GM10248 (cell line): ENCODE results near the gene GTF3C2.
"Not testable (repeated sequence)": the region's sequence is repeated elsewhere in the genome, so short reads cannot be mapped to it uniquely, and the experiment has no call there.

Source experiments
- CTCF ChIA-PET: fragments of 300-600 bp; sonication (Branson Sonifier 250); formaldehyde crosslinking; extraction: SDS; loops from one replicate; lab custom pipeline; 2021; ENCODE audit warnings: antibody characterized with exemption; lab: Yijun Ruan, JAX
- POLR2A ChIA-PET: fragments of 350-650 bp; sonication (Branson Sonifier 250); formaldehyde crosslinking; extraction: SDS; loops from one replicate; lab custom pipeline; 2020; ENCODE audit warnings: antibody characterized with exemption; lab: Yijun Ruan, JAX
- DNase-seq: peaks from one replicate; pipeline ENCODE4 v3.0.0; 2012; ENCODE audit errors: extremely low spot score
- TF ChIP-seq, protein P1 (sequence below): IDR thresholded peaks from 2 replicates; pipeline ENCODE4 v1.5.1; 2012; ENCODE audit warnings: mild to moderate bottlenecking, low read depth; ENCODE audit errors: extremely low read depth, missing control alignments, control extremely low read depth

The GTF3C2 gene

DNA sequence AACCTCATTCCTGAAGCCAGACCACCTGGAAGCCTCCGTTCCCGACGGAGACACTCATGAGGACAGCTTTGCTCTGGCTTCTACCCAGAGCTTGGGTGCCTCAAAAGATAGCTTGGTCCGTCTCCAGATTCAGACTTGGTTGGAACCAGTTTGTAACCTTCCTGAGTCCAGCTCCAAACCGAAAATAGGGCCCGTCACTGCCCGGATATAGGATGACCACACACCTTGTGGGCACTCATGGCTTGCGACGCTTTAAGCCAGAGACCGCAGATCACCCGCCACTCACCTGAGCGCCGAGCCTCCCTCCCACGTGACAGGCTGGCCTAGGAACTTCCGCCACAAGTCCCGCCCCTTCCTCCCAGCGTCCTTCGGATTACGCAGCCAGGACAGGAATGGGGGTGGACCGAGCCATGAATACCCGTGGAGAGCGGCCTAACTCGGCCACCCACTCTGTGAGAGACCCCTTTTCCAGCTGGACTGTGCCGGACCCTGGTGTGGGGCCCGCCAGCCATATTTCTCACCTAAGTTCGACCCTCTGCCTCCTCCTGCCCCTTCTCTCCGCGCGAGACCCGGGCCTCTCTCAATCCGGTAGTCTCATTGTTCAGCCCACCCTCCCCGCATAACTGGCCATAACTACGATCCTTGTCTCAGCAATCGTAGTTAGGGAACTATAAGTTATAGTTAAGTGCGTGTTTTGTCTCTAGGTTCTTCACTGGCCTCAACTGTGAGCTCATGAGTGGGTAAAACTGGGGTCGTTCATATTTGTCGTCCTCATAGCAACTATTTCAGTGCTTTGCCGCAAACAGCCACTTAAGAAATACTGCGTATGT is 33.6 kb downstream of the GTF3C2 start, which contains the start of gene MPV17:
TSS of gene MPV17 (minus strand) at position 332 of the 830 bp plus-strand sequence. CDS start 580 bp downstream, outside the sequence.
- TF ChIP-seq, protein P1, sequence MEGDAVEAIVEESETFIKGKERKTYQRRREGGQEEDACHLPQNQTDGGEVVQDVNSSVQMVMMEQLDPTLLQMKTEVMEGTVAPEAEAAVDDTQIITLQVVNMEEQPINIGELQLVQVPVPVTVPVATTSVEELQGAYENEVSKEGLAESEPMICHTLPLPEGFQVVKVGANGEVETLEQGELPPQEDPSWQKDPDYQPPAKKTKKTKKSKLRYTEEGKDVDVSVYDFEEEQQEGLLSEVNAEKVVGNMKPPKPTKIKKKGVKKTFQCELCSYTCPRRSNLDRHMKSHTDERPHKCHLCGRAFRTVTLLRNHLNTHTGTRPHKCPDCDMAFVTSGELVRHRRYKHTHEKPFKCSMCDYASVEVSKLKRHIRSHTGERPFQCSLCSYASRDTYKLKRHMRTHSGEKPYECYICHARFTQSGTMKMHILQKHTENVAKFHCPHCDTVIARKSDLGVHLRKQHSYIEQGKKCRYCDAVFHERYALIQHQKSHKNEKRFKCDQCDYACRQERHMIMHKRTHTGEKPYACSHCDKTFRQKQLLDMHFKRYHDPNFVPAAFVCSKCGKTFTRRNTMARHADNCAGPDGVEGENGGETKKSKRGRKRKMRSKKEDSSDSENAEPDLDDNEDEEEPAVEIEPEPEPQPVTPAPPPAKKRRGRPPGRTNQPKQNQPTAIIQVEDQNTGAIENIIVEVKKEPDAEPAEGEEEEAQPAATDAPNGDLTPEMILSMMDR = no peak
- CTCF ChIA-PET = interaction anchor here (0.8 to 5.0 kb wide), 8 partner anchors 9 to 361 kb away, joined by 3 to 33 read pairs (median 5); no protein-coding TSS in a partner anchor
- peak; percentile 96 for DNase-seq
- POLR2A ChIA-PET = interaction anchor here (1.1 kb wide), 1 partner anchor 272 kb away, joined by 3 read pairs; the partner anchor contains the start of gene AGBL5

DNA sequence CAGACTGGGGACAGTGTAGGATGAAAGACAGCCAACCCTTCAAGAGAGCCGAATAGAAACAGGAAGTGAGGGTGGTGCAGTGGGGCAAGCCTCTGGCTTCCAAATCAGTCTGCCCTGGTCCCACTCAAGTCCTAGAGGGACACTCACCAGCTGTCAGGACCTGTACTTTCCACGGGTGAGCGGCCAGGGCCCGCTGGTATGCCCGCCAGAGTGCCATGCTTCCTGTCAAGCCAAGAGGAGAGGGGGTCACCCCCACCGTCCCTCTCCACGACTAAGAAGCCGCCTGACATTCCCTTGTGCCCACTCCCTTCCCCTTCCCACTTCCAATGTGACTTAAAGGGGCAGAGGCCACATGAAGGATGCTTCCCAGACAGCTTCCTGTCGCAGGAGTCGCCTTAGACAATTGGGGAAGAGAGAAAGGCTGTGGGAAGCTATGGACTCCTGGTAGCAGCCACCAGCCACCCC is 34.2 kb downstream of the GTF3C2 start:
- ChIA-PET POLR2A (interaction anchor here (1.1 kb wide), 1 partner anchor 271 kb away, joined by 3 read pairs; the partner anchor contains the start of gene AGBL5), CTCF (interaction anchor here (0.8 to 5.0 kb wide), 9 partner anchors 9 to 361 kb away, joined by 3 to 33 read pairs (median 4); no protein-coding TSS in a partner anchor)
- TF ChIP-seq, protein P1 = no peak
- peak; percentile 50 for DNase-seq

DNA sequence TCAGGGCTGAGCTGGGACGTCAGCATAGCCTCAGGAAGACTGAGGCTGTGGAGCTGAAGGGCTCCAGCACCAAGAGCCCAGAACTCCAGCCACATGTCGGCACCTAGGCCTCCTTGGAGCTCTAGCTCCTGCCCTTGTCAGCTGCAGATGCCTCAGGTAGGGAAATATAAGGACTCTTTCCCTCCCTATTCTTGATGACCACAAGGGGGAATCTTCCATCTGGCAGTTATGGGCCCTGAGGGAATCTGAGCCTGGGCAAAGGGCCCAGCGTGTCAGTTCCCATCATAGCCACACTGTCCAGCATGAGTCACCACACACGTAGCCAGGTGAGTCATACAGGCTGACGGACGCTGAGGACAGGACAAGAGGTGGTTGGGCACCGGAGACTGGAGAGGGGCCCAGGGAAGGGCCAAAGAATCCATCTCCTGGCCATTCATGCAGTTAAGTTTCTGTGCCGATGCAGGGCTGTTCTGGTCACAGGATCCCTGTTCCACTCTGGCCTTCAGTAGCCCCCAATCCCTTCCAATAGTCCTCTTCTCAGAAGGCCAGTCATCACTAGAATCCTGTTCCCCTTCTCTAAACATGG is 35.5 kb downstream of the GTF3C2 start:
- POLR2A ChIA-PET = no interaction called here
- CTCF ChIA-PET = interaction anchor here (1.2 to 5.0 kb wide), 4 partner anchors 10 to 70 kb away, joined by 3 to 33 read pairs (median 5); no protein-coding TSS in a partner anchor
- TF ChIP-seq, protein P1 = no peak
- DNase-seq = no peak

DNA sequence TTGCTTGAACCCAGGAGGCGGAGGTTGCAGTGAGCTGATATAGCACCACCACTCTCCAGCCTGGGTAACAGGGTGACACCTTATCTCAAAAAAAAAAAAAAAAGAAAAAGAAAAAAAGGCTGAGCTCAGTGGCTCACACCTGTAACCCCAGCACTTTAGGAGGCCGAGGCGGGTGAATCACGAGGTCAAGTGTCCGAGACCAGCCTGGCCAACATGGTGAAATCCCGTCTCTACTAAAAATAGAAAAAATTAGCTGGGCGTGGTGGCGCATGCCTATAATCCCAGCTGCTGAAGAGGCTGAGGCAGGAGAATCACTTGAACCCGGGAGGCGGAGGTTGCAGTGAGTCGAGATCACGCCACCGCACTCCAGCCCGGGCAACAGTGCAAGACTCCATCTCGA is 36.7 kb downstream of the GTF3C2 start:
- POLR2A ChIA-PET = interaction anchor here (0.7 kb wide), 1 partner anchor 22 kb away, joined by 3 read pairs; no protein-coding TSS in a partner anchor
- CTCF ChIA-PET = interaction anchor here (1.2 to 2.9 kb wide), 4 partner anchors 9 to 69 kb away, joined by 3 to 29 read pairs (median 4); no protein-coding TSS in a partner anchor
- not testable (repeated sequence) for DNase-seq

DNA sequence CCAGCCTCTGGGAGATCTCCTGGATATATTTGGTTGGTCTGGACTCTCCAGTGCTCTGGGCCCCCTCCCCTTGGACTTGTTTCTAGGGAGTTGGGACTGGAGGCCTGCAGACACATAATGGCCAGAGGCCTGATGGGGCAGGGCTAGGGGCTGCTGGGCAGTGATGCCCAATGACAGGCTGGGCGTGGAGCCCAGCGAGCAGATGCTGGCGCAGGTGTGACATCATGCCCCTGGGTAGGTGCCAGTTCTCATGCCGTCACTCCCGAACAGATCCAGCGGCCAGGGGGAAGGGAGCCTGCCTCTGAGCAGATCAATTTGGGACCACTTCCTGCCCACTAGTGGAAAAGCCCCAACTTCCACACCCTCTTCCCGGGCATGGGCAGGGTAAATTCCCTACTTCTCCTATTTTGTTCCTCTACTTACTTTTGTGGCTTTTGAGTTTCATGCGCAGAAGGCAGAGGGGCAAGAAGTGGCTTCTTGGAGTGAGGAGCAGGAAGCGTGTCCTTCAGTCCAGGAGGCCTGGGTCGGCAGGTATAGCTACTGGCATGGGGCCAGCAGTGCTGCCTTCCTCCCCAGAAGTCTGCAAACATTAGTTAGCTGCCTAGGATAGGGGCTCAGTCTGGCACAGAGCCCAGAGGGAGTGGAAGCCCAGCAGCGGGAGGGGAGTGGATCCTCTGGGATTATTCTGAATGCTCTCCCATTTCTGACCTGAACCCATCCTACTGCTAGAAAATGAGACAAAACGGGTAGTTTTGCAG is 39.7 kb downstream of the GTF3C2 start:
- POLR2A ChIA-PET = no interaction called here
- no peak for DNase-seq
- TF ChIP-seq, protein P1 = no peak
- CTCF ChIA-PET = interaction anchor here (0.8 to 2.9 kb wide), 5 partner anchors 10 to 367 kb away, joined by 3 to 29 read pairs (median 4); partner anchors contain the start of gene KHK

DNA sequence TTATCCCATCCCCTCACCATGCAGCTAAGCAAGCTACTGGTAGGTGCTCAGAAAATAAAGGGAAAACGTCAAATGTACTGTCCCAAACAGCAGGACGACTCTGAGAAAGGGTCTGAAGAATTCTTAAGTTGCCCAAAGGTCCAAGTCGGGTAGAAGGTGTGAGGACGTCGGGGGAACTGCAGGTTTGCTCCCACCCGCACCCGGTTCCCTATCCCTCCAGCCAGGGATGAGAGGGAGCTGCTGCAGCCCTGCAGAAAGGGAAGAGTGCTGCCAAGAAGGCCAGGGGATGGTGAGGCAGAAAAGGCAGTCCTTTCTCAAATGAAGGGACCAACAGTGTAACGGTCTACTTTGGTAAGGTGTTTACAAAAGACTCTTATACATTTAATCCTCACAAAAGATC is 41.4 kb downstream of the GTF3C2 start:
- ChIA-PET CTCF (interaction anchor here (1.2 to 1.9 kb wide), 3 partner anchors 10 to 21 kb away, joined by 3 to 7 read pairs (median 4); no protein-coding TSS in a partner anchor), POLR2A (no interaction called here)
- no peak for DNase-seq
- TF ChIP-seq, protein P1 = no peak
